Coronary artery (tissue), 2 donors: ENCODE results near the gene BTBD19.

Source experiments
- DNase-seq: peaks from one replicate; pipeline ENCODE4 v3.0.0-alpha.2; 2017; ENCODE audit warnings: low spot score
- H3K27ac ChIP-seq, 2 donors: fragments of 200-600 bp; sonication (generic); one replicate each; pipeline ENCODE4 v1.5.1; 2016 to 2019
- H3K4me3 ChIP-seq: fragments of 200-600 bp; sonication (generic); 2 replicates; pipeline ENCODE4 v1.5.1; 2016; ENCODE audit warnings: mild to moderate bottlenecking, moderate library complexity
- CTCF ChIP-seq: fragments of 200-600 bp; sonication (generic); IDR thresholded peaks from one replicate; pipeline ENCODE4 v1.5.1; 2019; ENCODE audit warnings: antibody characterized with exemption

The BTBD19 gene

GRCh38 chr1:44817307-44817706 is 9.0 kb downstream of the BTBD19 start:
- Histone ChIP-seq H3K4me3 (no peak overlapping the region), H3K27ac (no peak overlapping the region)
- no peak for DNase-seq
- no peak for TF ChIP-seq CTCF

GRCh38 chr1:44817771-44818495 is 9.6 kb downstream of the BTBD19 start:
- Histone ChIP-seq H3K4me3 (no peak overlapping the region), H3K27ac (no peak overlapping the region)
- DNase-seq = no peak
- no peak for TF ChIP-seq CTCF

GRCh38 chr1:44819196-44819607 is 10.9 kb downstream of the BTBD19 start:
- Histone ChIP-seq H3K4me3 (peak overlapping the region; percentile 85), H3K27ac (peak overlapping the region; percentile 91 to 98)
- no peak for TF ChIP-seq CTCF
- DNase-seq = no peak

GRCh38 chr1:44819608-44820327 is 11.4 kb downstream of the BTBD19 start:
- peak overlapping the region; percentile 91 to 98 for H3K27ac ChIP-seq
- no peak for TF ChIP-seq CTCF
- H3K4me3 ChIP-seq = peak overlapping the region; percentile 85
- DNase-seq = peak; percentile 89

GRCh38 chr1:44820328-44821239 is 12.3 kb downstream of the BTBD19 start:
- no peak for DNase-seq
- Histone ChIP-seq H3K4me3 (peak overlapping the region; percentile 85), H3K27ac (peak overlapping the region; percentile 91 to 98)
- no peak for TF ChIP-seq CTCF

GRCh38 chr1:44821240-44821715 is 13.0 kb downstream of the BTBD19 start:
- TF ChIP-seq CTCF = no peak
- Histone ChIP-seq H3K27ac (peak overlapping the region in 1 of 2 donors; percentile 98), H3K4me3 (peak overlapping the region; percentile 85)
- no peak for DNase-seq
